ES-I3 (cell line): Measurements from ENCODE around the gene KIAA0232.

Source experiments
- H3K36me3 ChIP-seq: 2 replicates; pipeline ENCODE4 v1.6.1; 2013; ENCODE audit warnings: mild to moderate bottlenecking, low read length, control low read depth, moderate library complexity; ENCODE audit not compliant: insufficient read depth
- H3K4me1 ChIP-seq: 2 replicates; pipeline ENCODE4 v1.6.1; 2013; ENCODE audit warnings: mild to moderate bottlenecking, control low read depth, low read length; ENCODE audit not compliant: insufficient read depth
- H3K9ac ChIP-seq: 2 replicates; pipeline ENCODE4 v1.6.1; 2013; ENCODE audit warnings: low read depth, mild to moderate bottlenecking, low read length, moderate library complexity
- H3K9me3 ChIP-seq: 2 replicates; pipeline ENCODE4 v1.6.1; 2013; ENCODE audit warnings: mild to moderate bottlenecking, low read length, moderate library complexity; ENCODE audit not compliant: control insufficient read depth, insufficient read depth

The KIAA0232 gene, protein sequence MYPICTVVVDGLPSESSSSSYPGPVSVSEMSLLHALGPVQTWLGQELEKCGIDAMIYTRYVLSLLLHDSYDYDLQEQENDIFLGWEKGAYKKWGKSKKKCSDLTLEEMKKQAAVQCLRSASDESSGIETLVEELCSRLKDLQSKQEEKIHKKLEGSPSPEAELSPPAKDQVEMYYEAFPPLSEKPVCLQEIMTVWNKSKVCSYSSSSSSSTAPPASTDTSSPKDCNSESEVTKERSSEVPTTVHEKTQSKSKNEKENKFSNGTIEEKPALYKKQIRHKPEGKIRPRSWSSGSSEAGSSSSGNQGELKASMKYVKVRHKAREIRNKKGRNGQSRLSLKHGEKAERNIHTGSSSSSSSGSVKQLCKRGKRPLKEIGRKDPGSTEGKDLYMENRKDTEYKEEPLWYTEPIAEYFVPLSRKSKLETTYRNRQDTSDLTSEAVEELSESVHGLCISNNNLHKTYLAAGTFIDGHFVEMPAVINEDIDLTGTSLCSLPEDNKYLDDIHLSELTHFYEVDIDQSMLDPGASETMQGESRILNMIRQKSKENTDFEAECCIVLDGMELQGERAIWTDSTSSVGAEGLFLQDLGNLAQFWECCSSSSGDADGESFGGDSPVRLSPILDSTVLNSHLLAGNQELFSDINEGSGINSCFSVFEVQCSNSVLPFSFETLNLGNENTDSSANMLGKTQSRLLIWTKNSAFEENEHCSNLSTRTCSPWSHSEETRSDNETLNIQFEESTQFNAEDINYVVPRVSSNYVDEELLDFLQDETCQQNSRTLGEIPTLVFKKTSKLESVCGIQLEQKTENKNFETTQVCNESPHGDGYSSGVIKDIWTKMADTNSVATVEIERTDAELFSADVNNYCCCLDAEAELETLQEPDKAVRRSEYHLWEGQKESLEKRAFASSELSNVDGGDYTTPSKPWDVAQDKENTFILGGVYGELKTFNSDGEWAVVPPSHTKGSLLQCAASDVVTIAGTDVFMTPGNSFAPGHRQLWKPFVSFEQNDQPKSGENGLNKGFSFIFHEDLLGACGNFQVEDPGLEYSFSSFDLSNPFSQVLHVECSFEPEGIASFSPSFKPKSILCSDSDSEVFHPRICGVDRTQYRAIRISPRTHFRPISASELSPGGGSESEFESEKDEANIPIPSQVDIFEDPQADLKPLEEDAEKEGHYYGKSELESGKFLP (N-terminal part only)

DNA sequence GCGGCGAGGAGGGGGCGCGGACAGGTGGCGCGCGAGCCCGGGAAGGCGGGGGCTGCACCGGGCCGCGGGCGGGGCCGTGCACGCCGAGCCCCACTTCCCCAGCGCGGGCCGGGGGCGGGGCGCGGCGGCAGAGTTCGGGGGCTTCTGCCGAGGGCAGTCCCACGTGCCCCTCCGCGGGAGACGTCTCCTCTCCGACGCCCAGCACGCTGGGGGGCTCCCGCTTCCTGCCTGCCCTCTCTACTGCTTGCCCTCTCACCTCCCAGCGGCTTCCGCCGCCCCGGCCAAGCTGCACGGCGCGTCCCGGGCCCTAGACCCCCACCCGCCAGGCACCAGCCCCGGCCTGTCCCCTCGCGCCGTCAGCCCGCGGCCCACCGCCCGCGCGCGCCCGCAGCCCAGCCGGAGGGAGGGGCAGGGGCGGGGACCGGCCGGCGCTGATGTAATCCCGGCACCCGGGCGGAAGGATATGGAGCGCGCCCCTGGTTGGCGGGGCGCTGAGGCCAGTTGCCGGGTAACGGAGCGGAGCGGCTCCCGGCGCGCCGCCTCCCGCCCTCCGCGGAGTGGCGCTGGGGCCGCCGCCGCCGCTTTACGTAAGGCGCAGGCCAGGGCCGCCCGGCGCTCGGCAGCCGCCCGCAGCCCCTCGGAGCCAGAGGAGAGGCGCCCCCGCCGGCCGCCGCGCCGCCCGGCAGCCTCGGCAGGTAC, at the start of gene KIAA0232:
KIAA0232 (plus strand) TSS at position 581 of the 699 bp plus-strand sequence. CDS start 41,727 bp downstream, outside the sequence.
- Histone ChIP-seq H3K36me3 (no peaks in the 10 kb centered on the region), H3K9ac (peak within 1 kb of the TSS; percentile 88), H3K9me3 (no peaks in the 10 kb centered on the region), H3K4me1 (peaks cover 14% of the 10 kb centered on the region)

DNA sequence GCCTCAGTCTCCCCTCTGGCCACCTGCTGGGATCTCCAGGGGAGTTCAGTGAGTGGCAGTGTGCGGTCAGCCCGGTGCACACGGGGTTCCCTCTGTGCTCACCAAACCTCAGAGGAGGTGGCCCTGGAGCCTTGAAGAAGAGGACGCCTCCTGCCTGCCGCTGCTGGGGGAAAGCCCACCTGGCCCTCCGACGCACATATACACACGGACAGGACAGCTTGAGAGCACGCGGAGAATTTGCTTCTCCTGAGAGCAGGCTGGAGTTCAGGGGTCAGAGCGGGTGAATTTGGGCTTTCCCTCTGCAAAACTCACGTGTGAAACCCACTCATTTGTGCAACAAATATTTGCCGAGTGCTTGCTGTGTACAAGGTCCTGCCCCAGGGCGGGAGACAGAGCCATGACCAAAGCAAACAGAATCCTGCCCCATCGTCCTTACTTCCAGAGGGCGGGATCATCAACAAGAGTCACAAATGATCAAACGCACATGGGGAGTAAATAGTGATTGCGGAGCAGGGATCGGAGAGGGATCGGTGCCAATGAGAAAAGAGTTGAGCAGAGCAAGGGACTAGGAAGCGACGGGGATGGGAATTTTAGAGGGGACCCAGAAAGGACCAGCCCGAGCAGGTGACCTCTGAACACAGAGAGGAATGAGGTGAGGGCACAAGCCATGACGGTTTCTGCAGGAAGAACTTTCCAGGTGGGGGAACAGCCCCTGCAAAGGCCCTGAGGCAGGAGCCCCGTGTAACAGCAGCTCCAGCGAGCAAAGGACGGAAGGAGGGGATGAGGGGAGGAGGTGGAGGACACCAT, 49.0 kb upstream of the KIAA0232 start:
- Histone ChIP-seq H3K4me1 (peaks cover 10% of the 10 kb centered on the region; the same call in 1 of the 2 replicates), H3K9me3 (no peaks in the 10 kb centered on the region), H3K9ac (no peak overlapping the region), H3K36me3 (no peaks in the 10 kb centered on the region)

DNA sequence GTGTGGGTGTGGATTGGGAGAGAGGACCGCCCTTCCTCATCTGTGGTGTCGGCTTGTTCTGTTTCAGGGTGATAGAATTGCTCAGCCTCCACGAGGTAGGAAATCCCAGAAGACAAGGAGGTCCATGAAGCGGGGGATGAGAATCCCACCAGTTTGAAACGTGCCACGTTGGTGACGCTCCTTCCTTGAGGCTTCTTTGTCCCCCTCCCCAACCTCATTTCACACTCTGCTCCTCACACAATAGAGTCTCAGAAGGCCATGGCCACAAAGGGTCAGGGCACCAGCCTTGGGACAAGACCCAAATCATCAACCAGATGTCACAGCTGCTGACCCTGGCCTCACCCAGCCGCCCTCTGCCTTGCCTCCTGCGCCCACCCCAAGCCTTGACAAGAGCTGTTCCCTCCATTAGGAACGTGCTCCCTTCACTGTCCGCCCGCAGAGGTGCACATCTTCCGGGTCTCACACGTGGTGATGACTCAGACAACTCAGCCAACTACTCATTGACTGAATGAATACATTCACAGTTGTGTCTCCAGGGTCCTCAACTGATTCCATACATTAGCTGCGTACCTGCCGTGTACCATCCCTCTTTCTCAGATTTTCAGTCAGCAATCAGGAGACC, 48.3 kb upstream of the KIAA0232 start:
- no peaks in the 10 kb centered on the region for H3K36me3 ChIP-seq
- peaks cover 10% of the 10 kb centered on the region; the same call in 1 of the 2 replicates for H3K4me1 ChIP-seq
- no peak overlapping the region for H3K9ac ChIP-seq
- no peaks in the 10 kb centered on the region for H3K9me3 ChIP-seq

DNA sequence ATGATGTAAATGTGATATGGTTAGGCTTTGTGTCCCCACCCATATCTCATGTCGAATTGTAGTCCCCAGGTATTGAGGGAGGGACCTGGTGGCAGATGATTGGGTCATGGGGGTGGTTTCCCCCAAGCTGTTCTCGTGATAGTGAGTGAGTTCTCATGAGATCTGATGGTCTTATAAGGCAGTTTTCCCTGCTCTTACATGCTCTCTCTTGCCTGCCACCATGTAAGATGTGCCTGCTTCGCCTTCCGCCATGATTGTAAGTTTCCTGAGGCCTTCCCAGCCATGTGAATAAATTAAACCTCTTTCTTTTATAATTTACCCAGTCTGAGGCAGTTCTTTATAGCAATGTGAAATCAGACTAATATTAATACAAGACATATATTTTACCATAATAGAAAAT, 42.6 kb upstream of the KIAA0232 start:
- no peaks in the 10 kb centered on the region for H3K4me1 ChIP-seq
- no peaks in the 10 kb centered on the region for H3K9me3 ChIP-seq
- H3K36me3 ChIP-seq, result no peaks in the 10 kb centered on the region
- no peak overlapping the region for H3K9ac ChIP-seq

DNA sequence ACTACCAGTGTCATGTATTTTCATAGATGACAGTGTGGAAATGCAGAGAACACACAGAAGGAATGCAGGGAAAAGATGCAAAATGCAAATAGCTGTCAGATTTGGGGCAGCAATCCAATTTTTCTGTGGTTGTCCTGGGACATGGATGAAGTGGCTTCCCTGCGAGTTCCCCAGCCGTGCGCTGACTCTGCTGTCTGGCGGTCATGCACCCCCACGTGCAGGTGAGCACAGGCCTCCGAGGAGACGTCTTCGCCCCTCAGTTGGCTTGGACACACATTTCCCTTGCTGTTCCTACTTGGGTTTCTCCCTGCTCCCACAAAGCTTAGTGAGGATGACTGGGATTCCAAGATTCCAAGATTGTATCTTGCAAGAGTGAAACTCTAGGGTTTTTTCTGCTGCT, 42.2 kb upstream of the KIAA0232 start:
- Histone ChIP-seq H3K36me3 (no peaks in the 10 kb centered on the region), H3K9ac (no peak overlapping the region), H3K9me3 (no peaks in the 10 kb centered on the region), H3K4me1 (no peaks in the 10 kb centered on the region)

DNA sequence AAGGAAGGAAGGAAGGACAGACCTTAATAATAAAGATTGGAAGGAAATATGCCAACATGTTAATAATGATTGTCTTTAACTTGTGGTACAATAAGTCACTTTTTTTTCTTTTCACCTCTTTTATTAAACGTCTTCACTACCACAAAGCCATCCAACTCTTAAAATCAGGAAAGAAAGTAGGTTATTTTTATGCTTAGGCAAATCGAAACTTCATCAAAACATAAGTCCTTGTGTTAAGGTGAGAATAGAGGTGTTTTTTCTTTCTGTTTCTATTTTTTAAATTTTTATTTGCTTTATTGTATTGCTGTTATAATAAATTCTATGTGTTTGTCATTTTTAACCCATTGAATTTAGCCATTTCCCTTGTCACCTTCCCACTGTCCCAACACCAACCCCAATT, 40.0 kb upstream of the KIAA0232 start:
- H3K9ac ChIP-seq, result no peak overlapping the region
- no peaks in the 10 kb centered on the region; the same call in 1 of the 2 replicates for H3K4me1 ChIP-seq
- no peaks in the 10 kb centered on the region for H3K36me3 ChIP-seq
- H3K9me3 ChIP-seq, result no peaks in the 10 kb centered on the region

DNA sequence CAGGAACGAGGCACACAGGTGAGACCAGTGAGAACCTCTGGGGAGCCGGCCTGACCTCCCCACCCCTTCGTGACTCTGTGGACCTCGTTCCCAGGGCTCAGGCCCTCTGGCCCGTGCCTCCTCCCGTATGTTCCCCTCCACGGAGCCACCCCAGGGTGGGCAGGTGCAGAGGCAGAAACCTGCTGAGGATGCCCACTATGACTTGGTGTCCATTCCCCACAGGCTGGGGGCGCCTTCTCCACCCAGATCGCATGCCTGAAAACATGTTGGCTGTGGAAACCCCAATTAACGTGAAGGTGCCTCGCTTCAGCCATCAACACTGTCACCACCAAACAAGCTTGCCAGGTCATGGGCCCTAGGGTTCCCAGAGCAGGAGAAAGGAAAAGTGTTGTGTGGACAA, 39.5 kb upstream of the KIAA0232 start:
- Histone ChIP-seq H3K9ac (no peak overlapping the region), H3K36me3 (no peaks in the 10 kb centered on the region), H3K9me3 (no peaks in the 10 kb centered on the region), H3K4me1 (no peaks in the 10 kb centered on the region; the same call in 1 of the 2 replicates)

DNA sequence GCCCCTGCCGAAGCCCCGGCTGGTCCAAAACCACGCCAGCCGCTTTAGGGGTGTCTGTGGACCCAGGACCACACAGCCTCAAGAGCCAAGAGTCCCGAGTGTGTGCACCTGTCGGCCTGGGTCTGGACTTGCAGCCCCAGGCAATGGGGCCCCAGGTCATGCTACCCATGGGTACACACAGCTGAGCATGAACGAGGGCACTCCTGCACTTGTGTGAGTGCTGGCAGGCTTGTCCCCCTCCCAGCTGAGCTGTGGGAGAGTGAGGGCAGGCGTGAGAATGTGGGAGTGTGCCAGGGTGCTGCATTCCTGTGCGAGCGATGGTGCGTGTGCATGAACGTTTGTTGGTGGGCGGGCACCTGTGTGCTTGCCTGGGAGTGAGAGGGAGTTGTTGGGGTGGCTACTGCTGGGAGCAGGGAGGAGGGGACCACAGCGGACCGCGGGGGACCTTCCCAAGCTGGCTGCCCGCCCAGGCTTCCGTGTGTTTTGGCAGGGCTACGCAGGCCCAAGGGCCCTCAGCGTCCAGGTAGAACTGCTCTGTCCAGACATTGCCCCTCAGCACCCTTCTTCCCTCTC, 35.7 kb upstream of the KIAA0232 start:
- Histone ChIP-seq H3K36me3 (no peaks in the 10 kb centered on the region), H3K4me1 (no peaks in the 10 kb centered on the region; the same call in 1 of the 2 replicates), H3K9ac (no peak overlapping the region), H3K9me3 (no peaks in the 10 kb centered on the region)

DNA sequence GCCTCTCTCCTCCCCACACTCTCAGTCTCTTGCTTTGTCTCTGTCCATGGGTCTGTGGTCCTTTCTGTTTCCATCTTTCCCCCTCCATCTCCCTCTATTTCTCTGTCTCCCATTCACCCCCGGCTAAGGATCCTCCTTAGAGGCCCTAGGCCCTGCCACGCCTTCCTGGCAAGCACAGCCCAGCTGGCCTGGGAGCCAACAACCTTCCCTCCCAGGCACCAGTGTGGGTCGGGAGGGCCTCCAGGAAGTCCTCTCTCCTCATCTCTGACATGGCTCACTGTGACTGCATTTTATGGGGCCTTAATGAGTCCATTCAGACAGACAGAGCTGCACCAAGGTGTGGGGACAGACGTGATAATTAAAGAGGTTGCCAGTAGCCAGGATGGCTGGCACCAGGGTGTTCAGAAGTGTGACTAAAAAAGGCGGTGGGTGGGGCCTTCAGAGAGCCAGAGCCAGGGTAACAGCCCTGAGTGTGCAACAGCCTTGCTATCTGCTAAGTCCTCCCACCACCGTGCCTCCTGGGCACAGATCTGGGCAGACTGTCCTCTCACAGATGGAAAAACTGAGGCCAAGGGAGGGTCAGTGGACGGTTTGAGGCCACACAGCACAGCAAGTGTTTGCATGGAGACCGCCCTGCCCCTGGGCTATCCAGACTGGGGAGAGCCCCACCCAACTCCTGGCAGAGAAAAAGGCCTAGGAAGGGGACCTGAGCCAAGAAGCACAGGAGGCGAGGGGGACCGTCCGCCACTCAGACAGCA, 35.1 kb upstream of the KIAA0232 start:
- H3K9ac ChIP-seq, result no peak overlapping the region
- H3K36me3 ChIP-seq, result no peaks in the 10 kb centered on the region
- H3K4me1 ChIP-seq, result no peaks in the 10 kb centered on the region; the same call in 1 of the 2 replicates
- no peaks in the 10 kb centered on the region for H3K9me3 ChIP-seq

DNA sequence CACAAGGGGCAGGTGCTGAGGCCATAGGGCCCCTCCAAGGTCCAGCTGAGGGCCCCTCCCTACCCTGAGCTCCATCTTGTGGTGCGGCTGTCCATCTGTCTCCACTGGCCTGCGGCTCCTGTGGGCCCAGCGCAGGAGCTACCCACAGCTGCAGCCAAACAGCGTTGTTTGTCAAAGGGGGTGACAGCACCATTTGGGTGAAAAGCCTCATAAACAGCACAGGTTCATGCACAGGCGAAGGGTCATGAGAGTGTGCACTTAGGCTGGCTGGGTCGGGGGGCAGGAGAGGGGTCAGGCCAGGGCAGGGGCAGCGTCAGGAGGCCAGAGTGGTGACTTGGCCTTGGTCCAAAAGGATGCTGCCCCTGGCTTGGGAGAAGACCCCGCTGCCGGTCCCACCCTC, 34.2 kb upstream of the KIAA0232 start:
- no peaks in the 10 kb centered on the region; the same call in 1 of the 2 replicates for H3K4me1 ChIP-seq
- H3K9ac ChIP-seq, result no peak overlapping the region
- H3K36me3 ChIP-seq, result no peaks in the 10 kb centered on the region
- H3K9me3 ChIP-seq, result no peaks in the 10 kb centered on the region

DNA sequence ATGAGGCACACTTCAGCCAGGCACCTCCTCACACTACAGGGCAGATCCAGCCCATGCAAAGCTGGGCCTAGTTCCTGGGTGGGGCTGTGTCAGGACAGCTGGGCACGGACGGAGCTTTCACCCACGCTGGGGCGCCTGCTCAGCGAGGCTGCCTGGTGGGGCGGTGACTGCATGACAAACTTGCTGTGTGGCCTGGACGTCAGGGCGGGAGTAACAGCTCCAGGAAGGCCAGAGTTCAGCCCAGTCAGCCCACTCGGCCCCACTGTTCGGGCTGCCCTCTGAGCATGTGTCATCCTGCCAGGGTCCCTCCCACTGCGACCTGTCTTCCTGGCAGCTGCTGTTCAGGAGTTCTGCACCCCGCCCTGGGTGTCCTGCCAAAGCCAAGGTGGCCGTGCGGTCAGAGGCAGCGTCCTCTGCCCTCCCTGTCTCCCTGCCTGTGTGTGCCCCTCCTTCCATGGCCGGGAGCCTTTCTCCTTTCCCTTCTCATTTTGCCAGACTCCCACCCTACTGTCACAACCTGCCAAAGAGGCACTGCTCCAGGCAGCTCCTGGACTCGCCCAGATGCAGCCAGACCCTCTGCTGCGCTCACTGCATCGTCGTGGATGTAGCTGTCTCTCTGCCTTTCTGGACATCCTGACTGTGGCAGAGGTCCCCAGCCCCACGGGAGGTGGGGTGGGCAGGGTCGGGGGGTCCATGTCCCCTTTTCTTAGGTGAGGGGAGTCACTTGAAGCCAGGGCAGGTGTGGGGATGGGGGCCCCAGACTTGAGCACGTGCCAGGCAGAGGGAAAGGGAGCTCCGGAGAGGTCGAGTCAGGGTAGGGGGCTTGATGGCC, 33.0 kb upstream of the KIAA0232 start:
- H3K9ac ChIP-seq, result no peak overlapping the region

More for the DNA sequence above, 33.0 kb upstream of the KIAA0232 start:
- Histone ChIP-seq H3K4me1 (no peaks in the 10 kb centered on the region; the same call in 1 of the 2 replicates), H3K9me3 (no peaks in the 10 kb centered on the region), H3K36me3 (no peaks in the 10 kb centered on the region)
